TTC549 (cell line): ENCODE data around the gene MMP11.

ENCODE experiments used
- FAIRE-seq: peaks from 2 replicates; lab custom pipeline; 2012; peaks lifted over from hg19 to GRCh38; lab: Jason Lieb, UNC

MMP11 gene

GRCh38 chr22:23762842-23763578 is 9.6 kb upstream of the MMP11 start, which contains the start of gene C22orf15:
Gene C22orf15 (plus strand): TSS chr22:23762990. CDS start chr22:23763307, 317 bp downstream.
- no peak for FAIRE-seq

GRCh38 chr22:23763579-23763945 is 9.1 kb upstream of the MMP11 start:
- FAIRE-seq: no peak

- FAIRE-seq: no peak
Measured at GRCh38 chr22:23763954-23764353, 8.7 kb upstream of the MMP11 start.

GRCh38 chr22:23764899-23765881 is 7.5 kb upstream of the MMP11 start:
- FAIRE-seq: no peak

- no peak for FAIRE-seq
Measured at GRCh38 chr22:23767303-23767672, 5.4 kb upstream of the MMP11 start.

GRCh38 chr22:23767673-23768548 is 4.7 kb upstream of the MMP11 start, which contains the start of gene CHCHD10:
Gene CHCHD10 (minus strand): TSS chr22:23767972. CDS start chr22:23767874, 98 bp downstream.
- FAIRE-seq: no peak

- FAIRE-seq: no peak
Measured at GRCh38 chr22:23769321-23769965, 3.2 kb upstream of the MMP11 start.

GRCh38 chr22:23772315-23772648 is 367 bp upstream of the MMP11 start:
- FAIRE-seq: no peak

- no peak for FAIRE-seq
Measured at GRCh38 chr22:23773483-23774113, 949 bp downstream of the MMP11 start.

- no peak for FAIRE-seq
Measured at GRCh38 chr22:23774114-23774921, 1.7 kb downstream of the MMP11 start.

- no peak for FAIRE-seq
Measured at GRCh38 chr22:23774922-23775436, 2.3 kb downstream of the MMP11 start.

- no peak for FAIRE-seq
Measured at GRCh38 chr22:23775779-23776375, 3.2 kb downstream of the MMP11 start.

- no peak for FAIRE-seq
Measured at GRCh38 chr22:23777776-23778576, 5.3 kb downstream of the MMP11 start.

- no peak for FAIRE-seq
Measured at GRCh38 chr22:23778577-23778900, 5.9 kb downstream of the MMP11 start.

- no peak for FAIRE-seq
Measured at GRCh38 chr22:23779083-23779482, 6.4 kb downstream of the MMP11 start.

- FAIRE-seq: no peak
Measured at GRCh38 chr22:23779731-23780130, 7.1 kb downstream of the MMP11 start.

GRCh38 chr22:23780146-23780748 is 7.6 kb downstream of the MMP11 start:
- FAIRE-seq: no peak

- FAIRE-seq: no peak
Measured at GRCh38 chr22:23781065-23781464, 8.4 kb downstream of the MMP11 start.
